Progenitor cell of endocrine pancreas (in vitro differentiated cells): ENCODE measurements around the gene COL15A1. TPM values are rescaled to one million over a fixed set of nuclear protein-coding genes. Genes with fewer than 3 reads are reported as not detected.

Experiments used
- DNase-seq: peaks from one replicate; pipeline ENCODE4 v3.0.0; 2021; ENCODE audit warnings: low spot score; ENCODE audit not compliant: unreplicated experiment
- H3K27ac Mint-ChIP-seq: 2 replicates; pipeline ENCODE4 v1.8.0; 2021; ENCODE audit warnings: mild to moderate bottlenecking, moderate library complexity, mixed read lengths
- H3K27me3 Mint-ChIP-seq: 2 replicates; pipeline ENCODE4 v1.8.0; 2021; ENCODE audit warnings: mixed read lengths
- H3K36me3 Mint-ChIP-seq: 2 replicates; pipeline ENCODE4 v1.8.0; 2022; ENCODE audit warnings: mixed read lengths; ENCODE audit not compliant: insufficient read depth
- H3K4me1 Mint-ChIP-seq: 2 replicates; pipeline ENCODE4 v1.8.0; 2021; ENCODE audit warnings: low read depth, mixed read lengths
- H3K4me3 Mint-ChIP-seq: 2 replicates; pipeline ENCODE4 v1.8.0; 2021; ENCODE audit warnings: low read depth, mild to moderate bottlenecking, moderate library complexity, mixed read lengths
- H3K9me3 Mint-ChIP-seq: 2 replicates; pipeline ENCODE4 v1.8.0; 2021; ENCODE audit warnings: low read depth, mixed read lengths
- total RNA-seq: library from RNA; stranded (reverse); gene quantifications from 2 replicates; pipeline ENCODE4 v1.2.1, GENCODE V29; 2021
- TF ChIP-seq, protein P1 (sequence below): fragments of 200-600 bp; sonication (generic); IDR thresholded peaks from one replicate; pipeline ENCODE4 v1.5.0; 2021; ENCODE audit warnings: antibody characterized with exemption, mild to moderate bottlenecking; ENCODE audit not compliant: unreplicated experiment

COL15A1 gene
- total RNA-seq, 1 donor from 2014 or later = not detected

DNA sequence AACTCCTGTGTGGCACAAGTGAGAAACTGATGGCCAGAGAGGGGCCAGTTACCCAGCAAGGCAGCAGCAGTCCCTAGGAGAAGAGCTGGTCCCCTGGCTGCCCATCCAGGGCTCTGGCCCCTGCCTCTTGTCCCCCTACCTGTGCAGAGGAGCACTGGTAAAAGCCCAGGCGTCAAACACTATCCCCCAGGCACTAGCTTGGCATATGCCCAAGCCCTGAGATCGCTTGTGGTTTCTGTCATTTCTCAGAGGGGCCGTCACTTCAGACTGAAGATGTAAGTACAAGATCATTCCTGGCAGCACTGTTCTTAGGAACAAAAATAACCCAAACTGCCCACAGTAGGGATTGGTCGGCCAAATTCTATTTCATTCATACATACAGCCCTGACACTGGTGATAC lies 53.9 kb downstream of the COL15A1 start:
- H3K36me3 Mint-ChIP-seq = no peaks in the 10 kb centered on the region
- H3K4me3 Mint-ChIP-seq = no peak overlapping the region
- peaks cover 7% of the 10 kb centered on the region for H3K4me1 Mint-ChIP-seq
- no peak overlapping the region for H3K27ac Mint-ChIP-seq
- H3K27me3 Mint-ChIP-seq = peaks cover 22% of the 10 kb centered on the region
- no peak for DNase-seq
- H3K9me3 Mint-ChIP-seq = no peaks in the 10 kb centered on the region
- TF ChIP-seq, protein P1, sequence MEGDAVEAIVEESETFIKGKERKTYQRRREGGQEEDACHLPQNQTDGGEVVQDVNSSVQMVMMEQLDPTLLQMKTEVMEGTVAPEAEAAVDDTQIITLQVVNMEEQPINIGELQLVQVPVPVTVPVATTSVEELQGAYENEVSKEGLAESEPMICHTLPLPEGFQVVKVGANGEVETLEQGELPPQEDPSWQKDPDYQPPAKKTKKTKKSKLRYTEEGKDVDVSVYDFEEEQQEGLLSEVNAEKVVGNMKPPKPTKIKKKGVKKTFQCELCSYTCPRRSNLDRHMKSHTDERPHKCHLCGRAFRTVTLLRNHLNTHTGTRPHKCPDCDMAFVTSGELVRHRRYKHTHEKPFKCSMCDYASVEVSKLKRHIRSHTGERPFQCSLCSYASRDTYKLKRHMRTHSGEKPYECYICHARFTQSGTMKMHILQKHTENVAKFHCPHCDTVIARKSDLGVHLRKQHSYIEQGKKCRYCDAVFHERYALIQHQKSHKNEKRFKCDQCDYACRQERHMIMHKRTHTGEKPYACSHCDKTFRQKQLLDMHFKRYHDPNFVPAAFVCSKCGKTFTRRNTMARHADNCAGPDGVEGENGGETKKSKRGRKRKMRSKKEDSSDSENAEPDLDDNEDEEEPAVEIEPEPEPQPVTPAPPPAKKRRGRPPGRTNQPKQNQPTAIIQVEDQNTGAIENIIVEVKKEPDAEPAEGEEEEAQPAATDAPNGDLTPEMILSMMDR = no peak

DNA sequence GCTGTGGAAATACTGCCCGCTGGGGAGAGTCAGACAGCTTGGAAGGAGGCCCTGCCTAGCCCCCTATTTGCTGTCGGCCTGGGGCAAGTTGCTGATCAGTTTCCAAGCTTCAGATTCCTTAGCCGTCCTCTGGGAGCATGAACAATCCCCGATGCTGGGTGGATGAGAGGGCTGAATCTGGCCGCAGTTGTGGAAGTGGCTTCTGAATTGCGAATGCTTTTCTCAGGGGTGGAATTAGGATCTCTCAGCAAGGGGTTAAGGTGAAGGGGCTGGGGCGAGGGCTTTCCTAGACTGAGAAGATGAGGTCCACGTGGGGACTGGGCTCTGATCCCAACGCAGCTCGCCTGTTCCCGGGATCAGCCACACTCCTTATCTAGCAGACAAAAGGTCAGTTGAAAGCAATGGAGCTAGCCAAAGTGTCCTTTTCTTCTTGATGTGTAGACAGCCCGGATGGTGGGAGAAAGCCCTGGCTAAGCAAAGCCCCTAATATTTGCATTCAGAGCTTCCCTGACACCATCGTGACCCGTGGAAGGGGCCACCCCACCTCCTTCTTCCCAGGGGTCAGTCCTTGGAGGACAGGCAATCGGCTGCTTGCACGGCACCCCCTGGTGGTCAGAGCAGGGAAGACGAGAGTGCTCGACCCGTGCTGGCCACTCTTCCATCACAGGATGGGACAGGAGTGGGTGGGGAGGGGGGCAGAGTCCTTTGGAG lies 54.9 kb downstream of the COL15A1 start:
- Mint-ChIP-seq H3K27me3 (peaks cover 26% of the 10 kb centered on the region), H3K36me3 (no peaks in the 10 kb centered on the region), H3K27ac (no peak overlapping the region), H3K4me1 (peaks cover 7% of the 10 kb centered on the region), H3K9me3 (no peaks in the 10 kb centered on the region), H3K4me3 (peak overlapping the region; percentile 7)
- DNase-seq = peak; percentile 76
- TF ChIP-seq, protein P1 = peak; percentile 92

DNA sequence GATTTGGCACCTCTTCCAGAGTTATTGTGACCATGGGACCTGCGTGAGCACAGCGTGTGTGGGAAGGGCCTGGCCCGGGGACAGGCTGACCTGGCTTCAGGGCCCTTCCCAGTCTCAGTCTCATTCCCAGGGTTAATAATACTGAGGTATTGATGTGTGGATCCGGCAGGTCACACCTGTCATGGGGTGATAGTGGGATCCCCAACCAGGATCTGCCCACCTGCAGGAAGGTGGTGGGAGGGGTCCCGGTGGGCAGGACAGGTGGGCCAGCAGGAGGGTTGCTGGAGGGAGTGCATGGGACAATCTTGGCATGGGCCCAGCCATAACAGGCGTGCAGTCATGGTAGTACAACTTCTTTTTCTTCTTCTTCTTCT lies 55.4 kb downstream of the COL15A1 start:
- H3K27ac Mint-ChIP-seq = no peak overlapping the region
- peaks cover 32% of the 10 kb centered on the region for H3K27me3 Mint-ChIP-seq
- DNase-seq = no peak
- no peak overlapping the region for H3K4me3 Mint-ChIP-seq
- peaks cover 7% of the 10 kb centered on the region for H3K4me1 Mint-ChIP-seq
- no peaks in the 10 kb centered on the region for H3K36me3 Mint-ChIP-seq
- H3K9me3 Mint-ChIP-seq = no peaks in the 10 kb centered on the region
- TF ChIP-seq, protein P1 = no peak

DNA sequence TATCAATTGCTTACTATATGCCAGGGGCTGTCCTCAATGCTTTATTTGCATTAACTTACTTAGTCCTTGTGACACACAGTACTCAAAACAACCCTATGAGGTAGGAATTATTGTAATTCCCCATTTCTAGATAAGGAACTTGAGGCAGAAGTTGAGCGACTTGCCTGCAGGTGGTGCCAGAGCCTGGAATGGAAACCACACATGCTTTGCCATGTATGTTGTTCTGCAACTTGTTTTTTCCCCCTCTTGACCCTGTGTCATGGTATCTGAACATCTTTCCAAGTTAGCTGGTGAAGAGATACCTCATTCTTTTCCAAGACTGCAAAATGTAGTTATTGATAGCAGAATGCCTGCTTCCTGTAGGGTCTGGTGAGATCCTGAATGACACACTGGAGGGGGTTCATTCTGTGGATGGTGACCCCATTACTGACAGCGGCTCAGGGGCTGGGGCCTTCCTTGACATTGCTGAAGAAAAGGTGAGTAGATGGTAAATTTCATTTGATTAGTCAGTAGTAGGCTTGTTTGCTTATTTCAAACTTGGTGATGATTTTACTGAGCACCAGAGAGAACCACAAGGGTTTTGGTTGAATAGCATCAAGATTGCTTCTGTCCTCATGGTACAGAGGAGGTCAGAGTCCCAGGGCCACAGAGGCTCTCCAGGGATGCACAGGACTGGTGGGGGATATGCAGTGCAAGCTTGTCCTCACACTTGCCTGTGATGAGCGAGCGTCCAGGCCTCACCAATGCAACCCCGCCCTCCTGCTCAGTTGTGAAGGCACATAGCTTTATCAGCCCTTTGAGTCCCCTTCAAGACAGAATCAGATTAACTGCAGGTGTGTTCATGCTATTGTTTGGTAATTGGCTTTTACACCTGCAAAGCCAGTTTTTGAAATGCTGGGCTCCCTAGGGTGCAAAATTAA lies 57.0 kb downstream of the COL15A1 start:
- H3K4me3 Mint-ChIP-seq = no peak overlapping the region
- peaks cover 32% of the 10 kb centered on the region for H3K27me3 Mint-ChIP-seq
- H3K9me3 Mint-ChIP-seq = no peaks in the 10 kb centered on the region
- TF ChIP-seq, protein P1 = peak; percentile 72
- no peak for DNase-seq
- no peaks in the 10 kb centered on the region for H3K36me3 Mint-ChIP-seq
- no peak overlapping the region for H3K27ac Mint-ChIP-seq
- H3K4me1 Mint-ChIP-seq = peaks cover 7% of the 10 kb centered on the region

DNA sequence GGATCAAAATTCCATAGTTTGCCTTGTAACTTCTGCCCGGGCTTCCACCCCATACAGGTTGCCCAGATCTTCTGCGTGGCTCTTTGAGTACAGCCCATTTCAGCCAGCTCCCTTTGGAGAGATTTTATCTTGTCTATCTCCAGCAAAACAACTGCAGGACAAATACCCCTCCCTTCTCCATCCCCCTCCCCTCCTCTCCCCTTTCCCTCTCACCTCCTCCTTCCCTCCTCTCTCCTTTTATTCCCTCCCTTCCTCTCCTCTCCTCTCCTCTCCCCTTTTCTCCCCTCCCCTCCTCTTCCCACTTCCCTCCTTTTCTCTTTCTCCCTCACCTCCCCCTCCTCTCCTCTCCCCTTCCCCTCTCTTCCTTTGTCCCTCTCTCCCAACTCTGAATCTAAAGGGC lies 58.2 kb downstream of the COL15A1 start:
- Mint-ChIP-seq H3K9me3 (no peaks in the 10 kb centered on the region), H3K4me1 (peaks cover 9% of the 10 kb centered on the region), H3K27me3 (peaks cover 26% of the 10 kb centered on the region), H3K4me3 (no peak overlapping the region), H3K36me3 (no peaks in the 10 kb centered on the region), H3K27ac (no peak overlapping the region)
- TF ChIP-seq, protein P1 = no peak
- DNase-seq = no peak
